Measurements from ENCODE around the gene PLD4.
"Not testable (repeated sequence)": the region's sequence is repeated elsewhere in the genome, so short reads cannot be mapped to it uniquely, and the experiment has no call there.

DNA sequence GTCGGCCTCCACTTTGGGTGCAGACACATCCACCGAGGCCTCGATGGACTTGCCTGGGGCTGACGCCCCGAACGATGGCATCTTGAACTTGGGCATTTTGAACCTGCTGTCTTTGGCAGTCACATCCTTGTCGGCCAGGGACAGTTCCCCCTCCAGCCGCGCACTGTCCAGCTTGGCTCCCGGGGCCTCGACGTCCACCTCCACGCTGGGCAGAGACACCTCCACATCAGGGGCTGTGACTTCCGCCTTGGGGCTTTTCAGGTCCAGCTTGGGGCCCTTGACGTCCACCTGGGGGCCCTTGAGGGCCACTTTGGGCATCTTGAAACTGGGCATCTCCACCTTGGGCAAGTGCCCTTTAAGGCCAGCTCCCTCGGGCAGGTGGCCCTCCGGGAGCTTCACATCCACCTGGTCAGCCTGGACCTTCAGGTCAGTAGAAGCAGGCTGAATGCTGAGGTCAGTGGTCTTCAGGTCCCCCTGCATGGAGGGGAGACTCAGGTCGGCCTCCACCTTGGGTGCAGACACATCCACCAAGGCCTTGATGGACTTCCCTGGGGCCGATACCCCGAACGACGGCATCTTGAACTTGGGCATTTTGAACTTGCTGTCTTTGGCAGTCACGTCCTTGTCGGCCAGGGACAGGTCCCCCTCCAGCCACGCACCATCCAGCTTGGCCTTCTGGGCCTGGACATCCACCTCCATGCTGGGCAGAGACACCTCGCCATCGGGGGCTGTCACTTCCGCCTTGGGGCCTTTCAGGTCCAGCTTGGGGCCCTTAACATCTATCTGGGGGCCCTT, 27.4 kb downstream of the PLD4 start:
- not testable (repeated sequence) for TF ChIP-seq CTCF (conservative IDR thresholded peaks at IDR 0.05; ENCODE audit: low read length); EZH2phosphoT487 (IDR thresholded peaks at IDR 0.05; ENCODE audit: borderline replicate concordance)

Data from Loucy (cell line).